G401.6 (cell line): ENCODE results near the gene PRR3.
A peak's percentile ranks its signal among the peaks of the same experiment; 100 is the strongest.

Experiments
- FAIRE-seq: peaks from 2 replicates; lab custom pipeline; 2012; peaks lifted over from hg19 to GRCh38; lab: Jason Lieb, UNC

Gene PRR3

GRCh38 chr6:30537931-30538330 lies 19.2 kb upstream of the PRR3 start:
- no peak for FAIRE-seq

GRCh38 chr6:30541515-30542403 lies 15.3 kb upstream of the PRR3 start:
- FAIRE-seq: peak; percentile 95

GRCh38 chr6:30542404-30542725 lies 14.7 kb upstream of the PRR3 start:
- FAIRE-seq: no peak

GRCh38 chr6:30542915-30543314 lies 14.2 kb upstream of the PRR3 start:
- no peak for FAIRE-seq

- FAIRE-seq: no peak
Observed at GRCh38 chr6:30543821-30544220, 13.3 kb upstream of the PRR3 start.

- peak; percentile 96 for FAIRE-seq
Observed at GRCh38 chr6:30544666-30545272, 12.3 kb upstream of the PRR3 start.

GRCh38 chr6:30547454-30547853 lies 9.6 kb upstream of the PRR3 start:
- no peak for FAIRE-seq

- FAIRE-seq: no peak
Observed at GRCh38 chr6:30548375-30548774, 8.7 kb upstream of the PRR3 start.

GRCh38 chr6:30554404-30554803 lies 2.7 kb upstream of the PRR3 start:
- no peak for FAIRE-seq

GRCh38 chr6:30554962-30555815 lies 1.9 kb upstream of the PRR3 start:
- FAIRE-seq: no peak

- no peak for FAIRE-seq
Observed at GRCh38 chr6:30555816-30556065, 1.4 kb upstream of the PRR3 start.

- FAIRE-seq: peak; percentile 11
Observed at GRCh38 chr6:30556066-30556905, 809 bp upstream of the PRR3 start, which contains the start of gene GNL1. GNL1 (minus strand) TSS chr6:30556489; CDS start chr6:30556203, 286 bp downstream.

- no peak for FAIRE-seq
Observed at GRCh38 chr6:30557683-30557981, 537 bp downstream of the PRR3 start.

- FAIRE-seq: no peak
Observed at GRCh38 chr6:30560930-30561329, 3.8 kb downstream of the PRR3 start.

- no peak for FAIRE-seq
Observed at GRCh38 chr6:30562470-30563425, 5.7 kb downstream of the PRR3 start.

GRCh38 chr6:30564114-30564513 lies 7.0 kb downstream of the PRR3 start:
- FAIRE-seq: no peak

GRCh38 chr6:30565772-30566171 lies 8.7 kb downstream of the PRR3 start:
- FAIRE-seq: no peak

- no peak for FAIRE-seq
Observed at GRCh38 chr6:30568245-30568644, 11.2 kb downstream of the PRR3 start.

GRCh38 chr6:30570263-30570662 lies 13.2 kb downstream of the PRR3 start:
- FAIRE-seq: no peak

- FAIRE-seq: no peak
Observed at GRCh38 chr6:30570740-30571074, 13.6 kb downstream of the PRR3 start.

GRCh38 chr6:30571075-30571761 lies 14.1 kb downstream of the PRR3 start, which contains the start of gene ABCF1:
ABCF1 (plus strand) TSS chr6:30571442; CDS start chr6:30571488, 46 bp downstream.
- FAIRE-seq: peak; percentile 96
